H9 (cell line): ENCODE measurements around the gene TBC1D30. TPM values are rescaled to one million over a fixed set of nuclear protein-coding genes. Genes with fewer than 3 reads are reported as not detected.

ENCODE experiments used
- DNase-seq: peaks from one replicate; pipeline ENCODE4 v3.0.0-alpha.2; 2017
- H2AFZ ChIP-seq: one replicate; pipeline ENCODE4 v1.6.1; 2013; ENCODE audit warnings: mild to moderate bottlenecking, low read length, control low read depth, moderate library complexity
- H2AK5ac ChIP-seq: 2 replicates; pipeline ENCODE4 v1.6.1; 2013; ENCODE audit warnings: low read length, control low read depth, mixed read lengths; ENCODE audit not compliant: insufficient read length
- H2BK120ac ChIP-seq: one replicate; pipeline ENCODE4 v1.6.1; 2013; ENCODE audit warnings: low read depth, mild to moderate bottlenecking, low read length, control low read depth, inconsistent platforms; ENCODE audit not compliant: poor library complexity, severe bottlenecking
- H2BK12ac ChIP-seq: 2 replicates; pipeline ENCODE4 v1.6.1; 2013; ENCODE audit warnings: low read length, control low read depth, mixed read lengths, low read depth; ENCODE audit not compliant: insufficient read length
- H2BK15ac ChIP-seq: 2 replicates; pipeline ENCODE4 v1.6.1; 2013; ENCODE audit warnings: low read depth, low read length, control low read depth
- H2BK20ac ChIP-seq: one replicate; pipeline ENCODE4 v1.6.1; 2013; ENCODE audit warnings: low read depth, mild to moderate bottlenecking, low read length, control low read depth, inconsistent platforms; ENCODE audit not compliant: poor library complexity, severe bottlenecking
- H2BK5ac ChIP-seq: 2 replicates; pipeline ENCODE4 v1.6.1; 2013; ENCODE audit warnings: low read length, control low read depth, mixed read lengths; ENCODE audit not compliant: insufficient read length
- H3K14ac ChIP-seq: 2 replicates; pipeline ENCODE4 v1.6.1; 2013; ENCODE audit warnings: low read length, control low read depth; ENCODE audit not compliant: insufficient read depth
- H3K18ac ChIP-seq: 2 replicates; pipeline ENCODE4 v1.6.1; 2013; ENCODE audit warnings: low read depth, mild to moderate bottlenecking, mixed read lengths, low read length, control low read depth; ENCODE audit not compliant: insufficient read length
- H3K23ac ChIP-seq: 2 replicates; pipeline ENCODE4 v1.6.1; 2013; ENCODE audit warnings: low read length, control low read depth, mixed read lengths, low read depth; ENCODE audit not compliant: insufficient read length
- H3K23me2 ChIP-seq: 2 replicates; pipeline ENCODE4 v1.6.1; 2013; ENCODE audit warnings: low read depth, mild to moderate bottlenecking, mixed read lengths, low read length, control low read depth; ENCODE audit not compliant: insufficient read length, poor library complexity, severe bottlenecking
- H3K27ac ChIP-seq: 2 replicates; pipeline ENCODE4 v1.5.1; 2013; ENCODE audit warnings: low read length, control low read depth, mixed read lengths, low read depth; ENCODE audit not compliant: insufficient read length
- H3K27me3 ChIP-seq: 2 replicates; pipeline ENCODE4 v1.6.1; 2013; ENCODE audit warnings: low read length, control low read depth, inconsistent platforms; ENCODE audit not compliant: insufficient read depth
- H3K4ac ChIP-seq: 2 replicates; pipeline ENCODE4 v1.6.1; 2013; ENCODE audit warnings: low read depth, mild to moderate bottlenecking, control low read depth, inconsistent platforms, low read length, moderate library complexity
- H3K4me1 ChIP-seq: 2 replicates; pipeline ENCODE4 v1.6.1; 2013; ENCODE audit warnings: low read length, control low read depth, inconsistent platforms; ENCODE audit not compliant: insufficient read depth
- H3K4me2 ChIP-seq: 2 replicates; pipeline ENCODE4 v1.6.1; 2013; ENCODE audit warnings: low read length, control low read depth, mixed read lengths; ENCODE audit not compliant: insufficient read length, insufficient read depth
- H3K56ac ChIP-seq: 2 replicates; pipeline ENCODE4 v1.6.1; 2013; ENCODE audit warnings: low read depth, mild to moderate bottlenecking, mixed read lengths, low read length, control low read depth; ENCODE audit not compliant: insufficient read length
- H3K79me1 ChIP-seq: 2 replicates; pipeline ENCODE4 v1.6.1; 2013; ENCODE audit warnings: low read depth, mild to moderate bottlenecking, moderate library complexity, low read length, control low read depth, inconsistent platforms; ENCODE audit not compliant: insufficient read depth, poor library complexity, severe bottlenecking
- H3K79me2 ChIP-seq: 2 replicates; pipeline ENCODE4 v1.6.1; 2013; ENCODE audit warnings: low read length, control low read depth, inconsistent platforms; ENCODE audit not compliant: insufficient read depth
- H3K9ac ChIP-seq: 2 replicates; pipeline ENCODE4 v1.6.1; 2013; ENCODE audit warnings: low read length, control low read depth, mixed read lengths; ENCODE audit not compliant: insufficient read length; ENCODE audit errors: extremely low read depth
- H3K9me3 ChIP-seq: one replicate; pipeline ENCODE4 v1.6.1; 2013; ENCODE audit warnings: low read depth, low read length, inconsistent platforms; ENCODE audit not compliant: control insufficient read depth
- H3T11ph ChIP-seq: one replicate; pipeline ENCODE4 v1.6.1; 2013; ENCODE audit warnings: mild to moderate bottlenecking, low read length, control low read depth, inconsistent platforms
- H4K20me1 ChIP-seq: one replicate; pipeline ENCODE4 v1.6.1; 2013; ENCODE audit not compliant: control insufficient read depth, insufficient read length, insufficient read depth
- H4K5ac ChIP-seq: 2 replicates; pipeline ENCODE4 v1.6.1; 2013; ENCODE audit warnings: low read depth, mild to moderate bottlenecking, mixed read lengths, low read length, control low read depth; ENCODE audit not compliant: insufficient read length
- H4K8ac ChIP-seq: replicated peaks from 2 replicates; pipeline ENCODE4 v1.6.1; 2013; ENCODE audit warnings: low read length, control low read depth, mixed read lengths, low read depth; ENCODE audit not compliant: insufficient read length
- H4K91ac ChIP-seq: 2 replicates; pipeline ENCODE4 v1.6.1; 2013; ENCODE audit warnings: low read depth, mild to moderate bottlenecking, moderate library complexity, mixed read lengths, low read length, control low read depth; ENCODE audit not compliant: insufficient read length
- H3K27ac Mint-ChIP-seq, 3 experiments: 2 replicates in 2 of 3; 3 replicates in 1 of 3; pipeline ENCODE4 v1.8.0; 2020 to 2021; ENCODE audit warnings: mixed read lengths in 3 of 3, mild to moderate bottlenecking in 1 of 3, moderate library complexity in 1 of 3
- H3K27me3 Mint-ChIP-seq: 2 replicates; pipeline ENCODE4 v1.8.0; 2021; ENCODE audit warnings: low read depth, mild to moderate bottlenecking, moderate library complexity, mixed read lengths
- H3K36me3 Mint-ChIP-seq, 3 experiments: 2 replicates in 2 of 3; 3 replicates in 1 of 3; pipeline ENCODE4 v1.8.0; 2020 to 2021; ENCODE audit warnings: low read depth in 3 of 3, mixed read lengths in 3 of 3; ENCODE audit not compliant: insufficient read depth in 1 of 3
- H3K4me1 Mint-ChIP-seq, 2 experiments: 2 replicates each; pipeline ENCODE4 v1.8.0; 2020; ENCODE audit warnings: mixed read lengths in 2 of 2
- H3K4me3 Mint-ChIP-seq, 2 experiments: 2 replicates in 1 of 2; 3 replicates in 1 of 2; pipeline ENCODE4 v1.8.0; 2020 to 2021; ENCODE audit warnings: mild to moderate bottlenecking in 2 of 2, mixed read lengths in 2 of 2, moderate library complexity in 1 of 2
- H3K9me3 Mint-ChIP-seq, 2 experiments: 2 replicates in 1 of 2; 3 replicates in 1 of 2; pipeline ENCODE4 v1.8.0; 2020; ENCODE audit warnings: mild to moderate bottlenecking in 2 of 2, mixed read lengths in 2 of 2, moderate library complexity in 1 of 2
- WGBS: extraction: QIAGEN DNeasy Blood & Tissue Kit; methylation state at CpG from one replicate; pipeline ENCODE4 v1.1.7; 2013; ENCODE audit warnings: missing lambda C conversion rate, low lambda C conversion rate, mixed read lengths; ENCODE audit not compliant: insufficient read length; ENCODE audit errors: extremely low coverage; 5-methylcytosine and 5-hydroxymethylcytosine counted together
- total RNA-seq: library from RNA; stranded (reverse); gene quantifications from 2 replicates; pipeline ENCODE4 v1.2.1, GENCODE V29; 2021
- TF ChIP-seq, protein P1 (sequence below): fragments of 200-600 bp; sonication (generic); conservative IDR thresholded peaks from 3 replicates; pipeline ENCODE4 v1.8.0; 2021; ENCODE audit warnings: antibody characterized with exemption, mild to moderate bottlenecking

Gene TBC1D30
- total RNA-seq, 1 experiment from 2014 or later, result 1.6 TPM

DNA sequence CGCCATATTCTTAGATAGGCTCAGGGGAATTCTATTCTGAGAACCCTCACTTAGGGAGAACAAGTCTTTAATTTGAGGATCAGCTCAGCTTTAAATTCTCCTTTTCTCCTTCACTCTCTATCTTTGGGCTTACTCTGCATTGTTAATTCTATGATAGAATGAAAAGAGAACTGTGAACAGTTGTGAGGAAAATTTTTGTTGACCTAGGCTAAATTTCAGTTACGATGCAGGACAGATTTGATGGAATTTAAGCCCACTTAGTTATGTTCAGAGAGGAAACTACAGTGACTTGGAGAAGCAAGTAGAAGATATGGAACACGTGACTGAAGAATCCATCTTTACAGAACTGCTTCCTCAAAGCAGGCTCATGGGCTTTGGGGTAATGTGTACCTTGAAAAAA is 82.7 kb downstream of the TBC1D30 start:
- Histone ChIP-seq H3K56ac (no peak overlapping the region), H3K9me3 (no peaks in the 10 kb centered on the region), H3K79me1 (no peaks in the 10 kb centered on the region), H4K8ac (no peak overlapping the region), H3K79me2 (no peaks in the 10 kb centered on the region), H2BK12ac (no peak overlapping the region), H3K27me3 (no peaks in the 10 kb centered on the region), H3K23ac (no peak overlapping the region), H2BK15ac (no peak overlapping the region), H3K14ac (no peak overlapping the region), H3K23me2 (no peaks in the 10 kb centered on the region), H4K5ac (no peak overlapping the region), H2BK20ac (no peak overlapping the region), H3K4me2 (no peak overlapping the region), H3T11ph (no peak overlapping the region), H3K27ac (no peak overlapping the region), H3K4me1 (no peaks in the 10 kb centered on the region), H4K91ac (no peak overlapping the region), H4K20me1 (no peaks in the 10 kb centered on the region), H2AK5ac (no peak overlapping the region), H2AFZ (no peak overlapping the region), H3K4ac (no peak overlapping the region), H3K9ac (no peak overlapping the region), H2BK120ac (no peak overlapping the region), H3K18ac (no peak overlapping the region), H2BK5ac (no peak overlapping the region)
- no peak overlapping the region for H3K4me3 Mint-ChIP-seq
- no peaks in the 10 kb centered on the region for H3K36me3 Mint-ChIP-seq
- H3K27me3 Mint-ChIP-seq, result peaks cover 1% of the 10 kb centered on the region; the same call in 1 of the 2 replicates
- TF ChIP-seq, protein P1, sequence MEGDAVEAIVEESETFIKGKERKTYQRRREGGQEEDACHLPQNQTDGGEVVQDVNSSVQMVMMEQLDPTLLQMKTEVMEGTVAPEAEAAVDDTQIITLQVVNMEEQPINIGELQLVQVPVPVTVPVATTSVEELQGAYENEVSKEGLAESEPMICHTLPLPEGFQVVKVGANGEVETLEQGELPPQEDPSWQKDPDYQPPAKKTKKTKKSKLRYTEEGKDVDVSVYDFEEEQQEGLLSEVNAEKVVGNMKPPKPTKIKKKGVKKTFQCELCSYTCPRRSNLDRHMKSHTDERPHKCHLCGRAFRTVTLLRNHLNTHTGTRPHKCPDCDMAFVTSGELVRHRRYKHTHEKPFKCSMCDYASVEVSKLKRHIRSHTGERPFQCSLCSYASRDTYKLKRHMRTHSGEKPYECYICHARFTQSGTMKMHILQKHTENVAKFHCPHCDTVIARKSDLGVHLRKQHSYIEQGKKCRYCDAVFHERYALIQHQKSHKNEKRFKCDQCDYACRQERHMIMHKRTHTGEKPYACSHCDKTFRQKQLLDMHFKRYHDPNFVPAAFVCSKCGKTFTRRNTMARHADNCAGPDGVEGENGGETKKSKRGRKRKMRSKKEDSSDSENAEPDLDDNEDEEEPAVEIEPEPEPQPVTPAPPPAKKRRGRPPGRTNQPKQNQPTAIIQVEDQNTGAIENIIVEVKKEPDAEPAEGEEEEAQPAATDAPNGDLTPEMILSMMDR, result no peak
- WGBS, result no CpG with 5 or more reads among the region's 3 CpGs
- no peak overlapping the region for H3K27ac Mint-ChIP-seq
- DNase-seq, result no peak
- H3K9me3 Mint-ChIP-seq, result no peaks in the 10 kb centered on the region
- H3K4me1 Mint-ChIP-seq, result no peaks in the 10 kb centered on the region
